Activated CD4-positive, alpha-beta T cell treated with anti-CD3 and anti-CD28 coated beads, Interleukin-2, amount 10 ng/mL, durations not matched to agents 24 days and 14 days (primary cell): ENCODE results near the gene USP7. TPM values are rescaled to one million over a fixed set of nuclear protein-coding genes. Genes with fewer than 3 reads are reported as not detected.
"Not testable (repeated sequence)": the region's sequence is repeated elsewhere in the genome, so short reads cannot be mapped to it uniquely, and the experiment has no call there.

Source experiments
- DNase-seq: peaks from one replicate; pipeline ENCODE4 v3.0.0; 2022
- H3K27ac Mint-ChIP-seq: one replicate; pipeline ENCODE4 v1.8.0; 2022; ENCODE audit warnings: mild to moderate bottlenecking, mixed read lengths
- H3K27me3 Mint-ChIP-seq: one replicate; pipeline ENCODE4 v1.8.0; 2022; ENCODE audit warnings: mixed read lengths
- H3K36me3 Mint-ChIP-seq: one replicate; pipeline ENCODE4 v1.8.0; 2022; ENCODE audit warnings: low read depth, mild to moderate bottlenecking, mixed read lengths
- H3K4me1 Mint-ChIP-seq: one replicate; pipeline ENCODE4 v1.8.0; 2021; ENCODE audit warnings: mixed read lengths
- H3K4me3 Mint-ChIP-seq: one replicate; pipeline ENCODE4 v1.8.0; 2022; ENCODE audit warnings: mild to moderate bottlenecking, moderate library complexity, mixed read lengths
- H3K9me3 Mint-ChIP-seq: one replicate; pipeline ENCODE4 v1.8.0; 2021; ENCODE audit warnings: mixed read lengths
- intact Hi-C: fragments of 100-400 bp; cut with micrococcal nuclease; formaldehyde crosslinking; loops from one replicate; pipeline ENCODE4 v1.15.1; 2023
- total RNA-seq: library from RNA; stranded (reverse); gene quantifications from 2 replicates; pipeline ENCODE4 v1.2.3, GENCODE V29; 2022

Gene USP7
- total RNA-seq, 1 donor from 2014 or later, result 186 TPM

DNA sequence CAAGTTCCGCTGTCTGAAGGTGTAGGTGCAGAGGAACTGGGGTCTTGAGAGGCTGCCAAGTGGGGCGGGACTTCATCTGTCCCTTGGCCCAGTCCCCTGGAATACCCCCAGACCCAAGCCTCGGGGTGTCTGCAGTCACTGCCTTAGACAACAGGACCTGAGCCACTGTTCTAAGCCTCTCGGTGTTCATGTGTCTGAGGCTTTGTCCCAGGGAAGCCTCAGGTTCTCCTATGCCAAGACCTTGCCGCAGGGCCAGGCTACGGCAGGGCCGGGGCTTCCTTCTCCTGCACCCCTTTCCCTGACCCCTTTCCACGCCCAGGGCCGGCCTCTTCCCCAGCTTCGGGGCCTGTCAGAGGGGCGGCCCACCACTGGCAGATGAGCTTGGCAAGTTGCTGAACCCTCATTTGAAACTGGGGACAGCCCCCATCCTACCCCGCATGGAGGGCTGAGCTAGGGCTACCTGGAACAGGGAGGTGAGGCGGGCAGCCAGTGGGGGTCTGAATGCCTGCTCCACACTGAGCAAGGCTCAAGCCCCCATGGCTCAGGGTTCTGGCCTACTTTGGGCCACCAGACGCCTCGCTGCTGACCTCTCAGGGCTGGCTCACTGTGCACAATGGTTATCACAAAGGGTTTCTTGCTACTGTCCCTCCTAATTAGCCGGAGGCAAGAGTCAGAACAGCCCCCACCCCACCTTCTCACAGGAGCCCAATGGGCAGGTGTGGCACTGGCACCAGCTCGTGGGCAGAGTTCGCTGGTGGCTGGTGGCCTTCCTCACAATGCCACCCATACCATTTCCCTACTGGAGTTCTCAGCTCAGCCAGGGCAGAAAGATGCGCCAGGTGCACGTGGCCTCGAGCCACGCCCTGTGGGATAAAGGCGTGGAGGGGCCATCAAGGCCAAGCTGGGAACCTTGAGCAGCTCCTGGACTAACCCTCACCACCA is 74.5 kb downstream of the USP7 start:
- Mint-ChIP-seq H3K9me3 (no peaks in the 10 kb centered on the region), H3K36me3 (peaks cover 48% of the 10 kb centered on the region), H3K4me3 (no peak overlapping the region), H3K27me3 (peaks cover 2% of the 10 kb centered on the region), H3K4me1 (peaks cover 3% of the 10 kb centered on the region), H3K27ac (no peak overlapping the region)
- DNase-seq, result no peak
- intact Hi-C loops, result no loop called here

DNA sequence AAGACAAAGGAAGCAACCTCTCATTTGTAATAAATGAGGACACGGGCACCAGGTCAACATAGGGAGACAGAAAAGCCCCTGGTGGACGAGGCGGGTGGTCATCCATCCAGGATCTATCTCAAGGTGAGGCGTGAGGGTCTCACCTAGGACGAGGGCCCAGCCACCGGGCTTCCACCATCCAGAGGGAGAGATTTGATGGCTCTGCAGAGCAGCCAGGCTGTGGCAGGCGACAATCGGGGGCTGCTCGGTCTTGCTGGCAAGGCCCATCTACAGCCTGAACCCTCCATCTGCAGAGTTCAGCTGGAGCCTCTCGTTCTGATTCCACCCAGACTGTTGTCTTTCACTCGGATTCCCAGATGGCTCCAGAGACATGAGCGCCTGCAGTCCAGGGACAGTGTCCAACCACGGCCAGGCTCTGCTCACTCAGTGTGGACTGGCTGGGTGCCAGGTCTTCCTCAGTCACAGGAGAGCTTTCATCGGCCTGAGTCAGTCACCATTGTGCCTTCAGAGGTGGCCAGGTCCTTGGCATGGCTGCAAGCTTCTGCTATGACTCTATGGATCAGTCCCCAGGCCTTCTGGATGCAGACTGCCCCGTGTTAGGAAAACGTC is 75.7 kb downstream of the USP7 start:
- intact Hi-C loops, result no loop called here
- Mint-ChIP-seq H3K36me3 (peaks cover 36% of the 10 kb centered on the region), H3K4me1 (peaks cover 3% of the 10 kb centered on the region), H3K4me3 (no peak overlapping the region), H3K9me3 (no peaks in the 10 kb centered on the region), H3K27ac (no peak overlapping the region), H3K27me3 (peaks cover 2% of the 10 kb centered on the region)
- no peak for DNase-seq

DNA sequence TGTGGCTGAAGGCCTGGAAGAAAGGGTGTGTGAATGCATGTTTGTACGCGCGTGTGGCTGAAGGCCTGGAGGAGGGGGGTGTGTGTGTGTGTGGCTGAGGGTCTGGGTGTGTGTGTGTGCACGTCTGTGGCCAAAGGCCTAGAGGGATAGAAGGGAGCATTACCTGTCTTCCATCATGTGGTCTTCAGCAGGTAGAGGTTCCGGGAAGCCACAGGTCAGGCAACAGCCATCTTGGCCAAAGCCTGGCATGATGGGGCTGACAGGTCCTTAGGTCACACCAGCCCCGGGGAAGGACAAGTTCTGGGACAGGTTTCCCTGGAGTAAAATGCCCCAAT is 76.3 kb downstream of the USP7 start:
- Mint-ChIP-seq H3K36me3 (peaks cover 30% of the 10 kb centered on the region), H3K27ac (no peak overlapping the region), H3K27me3 (peaks cover 2% of the 10 kb centered on the region), H3K4me3 (no peak overlapping the region), H3K4me1 (peaks cover 3% of the 10 kb centered on the region), H3K9me3 (no peaks in the 10 kb centered on the region)
- intact Hi-C loops, result no loop called here
- no peak for DNase-seq

GRCh38 chr16:8886593-8887430 is 76.9 kb downstream of the USP7 start:
- intact Hi-C loops, result no loop called here
- H3K27ac Mint-ChIP-seq, result no peak overlapping the region
- H3K36me3 Mint-ChIP-seq, result peaks cover 24% of the 10 kb centered on the region
- peaks cover 2% of the 10 kb centered on the region for H3K27me3 Mint-ChIP-seq
- H3K4me1 Mint-ChIP-seq, result peaks cover 3% of the 10 kb centered on the region
- H3K9me3 Mint-ChIP-seq, result no peaks in the 10 kb centered on the region
- no peak for DNase-seq
- no peak overlapping the region for H3K4me3 Mint-ChIP-seq

DNA sequence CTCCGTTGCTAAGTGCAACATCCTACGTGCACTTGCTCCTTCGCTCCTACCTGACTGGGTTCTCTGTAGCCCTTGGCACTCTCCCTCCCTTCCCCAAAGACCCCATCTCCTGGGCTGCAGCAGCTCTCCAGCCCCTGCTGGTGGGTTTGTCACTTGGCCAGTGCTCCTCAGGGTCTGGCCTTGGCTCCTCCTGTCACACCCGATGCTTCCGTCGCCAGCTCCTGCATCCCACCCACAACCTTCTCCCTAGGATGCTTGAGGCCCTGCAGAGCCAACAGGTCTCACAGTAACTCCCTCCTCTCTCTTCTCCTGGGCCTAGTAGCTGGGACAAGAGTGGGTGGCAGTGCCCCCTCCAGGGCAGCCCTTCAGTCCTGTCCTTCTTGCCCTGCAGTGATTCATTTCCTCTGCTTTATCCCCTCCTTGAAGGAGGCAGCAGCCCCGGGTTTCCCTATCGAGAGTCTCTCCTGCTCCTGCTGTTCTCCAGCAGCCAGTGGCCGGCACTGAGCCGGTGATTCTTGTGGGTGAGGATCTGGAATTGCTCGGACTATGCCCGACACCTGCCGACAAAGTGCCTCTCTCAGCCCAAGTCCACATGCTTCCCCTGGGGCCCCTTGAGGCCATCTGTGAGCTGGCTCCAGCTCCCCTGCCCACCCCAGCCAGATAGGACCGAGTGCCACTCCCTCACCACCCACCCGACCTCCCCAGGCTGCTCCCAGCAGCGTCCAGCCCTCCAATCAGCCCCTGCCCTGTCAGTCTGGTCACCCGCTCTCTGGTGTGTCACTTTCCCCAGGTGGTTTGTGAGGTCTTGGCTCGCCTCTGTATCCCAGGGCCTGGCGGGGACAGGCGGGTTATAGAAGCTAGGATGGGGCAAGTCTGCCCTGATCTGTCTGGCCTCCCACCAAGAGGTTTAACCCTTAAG is 77.8 kb downstream of the USP7 start:
- intact Hi-C loops, result no loop called here
- Mint-ChIP-seq H3K4me1 (no peaks in the 10 kb centered on the region), H3K27me3 (peaks cover 2% of the 10 kb centered on the region), H3K4me3 (no peak overlapping the region), H3K9me3 (no peaks in the 10 kb centered on the region), H3K27ac (no peak overlapping the region), H3K36me3 (peaks cover 15% of the 10 kb centered on the region)
- DNase-seq, result no peak

DNA sequence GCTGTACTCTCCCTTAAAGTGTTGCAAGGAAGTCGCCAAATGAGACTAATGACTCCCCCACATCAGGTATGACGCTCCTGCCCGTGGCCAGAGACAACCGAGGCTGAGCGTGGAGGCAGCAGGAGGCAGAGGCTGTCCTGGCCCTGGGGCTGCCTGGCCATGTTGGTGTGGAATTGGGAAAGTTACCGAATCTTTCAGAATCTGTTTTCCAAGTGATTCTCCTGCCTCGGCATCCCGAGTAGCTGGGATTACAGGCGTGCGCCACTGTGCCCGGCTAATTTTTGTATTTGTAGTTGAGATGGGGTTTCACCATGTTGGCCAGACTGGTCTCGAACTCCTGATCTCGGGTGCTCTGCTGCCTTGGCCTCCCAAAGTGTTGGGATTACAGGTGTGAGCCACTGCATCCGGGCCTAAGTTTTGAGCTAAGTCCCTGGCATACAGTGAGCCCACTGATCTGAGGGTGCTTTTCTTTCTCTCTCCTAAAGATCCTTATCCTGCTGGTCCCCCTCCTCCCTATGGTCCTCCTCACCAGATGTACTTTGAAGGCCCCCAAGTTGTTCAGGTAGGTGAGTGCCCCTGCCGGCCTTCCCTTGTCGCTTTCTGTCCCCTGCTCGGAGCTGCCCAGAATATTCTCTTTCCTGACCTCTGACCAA is 80.9 kb downstream of the USP7 start:
- Mint-ChIP-seq H3K4me3 (no peak overlapping the region), H3K9me3 (no peaks in the 10 kb centered on the region), H3K27me3 (peaks cover 2% of the 10 kb centered on the region), H3K4me1 (peaks cover 3% of the 10 kb centered on the region), H3K36me3 (peaks cover 5% of the 10 kb centered on the region), H3K27ac (no peak overlapping the region)
- no peak for DNase-seq
- intact Hi-C loops, result no loop called here

DNA sequence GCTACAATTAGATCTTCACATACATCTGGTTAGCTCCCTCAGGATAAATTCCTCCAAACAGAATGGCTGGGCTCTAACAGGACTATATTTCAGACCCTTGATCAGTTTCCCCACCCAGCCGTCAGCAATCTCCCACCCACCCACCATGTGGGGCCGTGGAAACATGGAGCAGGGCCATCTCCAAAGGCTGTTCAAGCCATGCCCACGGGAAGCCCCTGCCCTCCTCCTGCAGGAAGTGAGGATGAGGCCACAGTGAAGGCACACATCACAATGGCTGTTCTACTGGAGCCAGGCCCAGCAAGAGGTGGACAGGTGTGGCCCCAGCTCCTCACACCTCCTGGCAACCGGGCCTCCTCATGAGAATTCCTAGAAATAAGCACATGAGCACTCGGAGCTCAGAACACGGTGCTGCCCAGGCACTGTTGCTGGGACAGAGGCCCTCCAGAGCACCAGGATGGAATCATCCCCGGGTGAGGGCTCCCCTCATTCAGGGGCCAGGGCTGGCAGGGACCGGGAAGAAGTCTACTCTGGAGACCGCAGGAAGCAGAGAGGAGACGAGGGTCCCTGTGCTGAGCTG is 81.6 kb downstream of the USP7 start, which contains the start of gene LITAFD:
TSS of gene LITAFD (plus strand) at position 311 of the 577 bp plus-strand sequence. CDS start 2,005 bp downstream, outside the sequence.
- no peak within 1 kb of the TSS for H3K4me3 Mint-ChIP-seq
- DNase-seq, result no peak
- H3K9me3 Mint-ChIP-seq, result no peaks in the 10 kb centered on the region
- peaks cover 4% of the 10 kb centered on the region for H3K4me1 Mint-ChIP-seq
- H3K36me3 Mint-ChIP-seq, result peaks cover 2% of the 10 kb centered on the region
- H3K27me3 Mint-ChIP-seq, result peaks cover 2% of the 10 kb centered on the region
- no peak within 1 kb of the TSS for H3K27ac Mint-ChIP-seq
- intact Hi-C loops, result no loop called here

- Mint-ChIP-seq H3K4me3 (no peak overlapping the region), H3K36me3 (no peaks in the 10 kb centered on the region), H3K4me1 (peaks cover 4% of the 10 kb centered on the region), H3K27me3 (peaks cover 2% of the 10 kb centered on the region), H3K27ac (no peak overlapping the region), H3K9me3 (no peaks in the 10 kb centered on the region)
- intact Hi-C loops, result loop anchor here (1.0 to 2.0 kb wide), 4 partner anchors 60 to 314 kb away; no protein-coding TSS in a partner anchor
- no peak for DNase-seq
Measured at GRCh38 chr16:8880839-8881510, 82.7 kb downstream of the USP7 start.

- intact Hi-C loops, result no loop called here
- DNase-seq, result no peak
Measured at GRCh38 chr16:8878523-8878911, 85.2 kb downstream of the USP7 start.

DNA sequence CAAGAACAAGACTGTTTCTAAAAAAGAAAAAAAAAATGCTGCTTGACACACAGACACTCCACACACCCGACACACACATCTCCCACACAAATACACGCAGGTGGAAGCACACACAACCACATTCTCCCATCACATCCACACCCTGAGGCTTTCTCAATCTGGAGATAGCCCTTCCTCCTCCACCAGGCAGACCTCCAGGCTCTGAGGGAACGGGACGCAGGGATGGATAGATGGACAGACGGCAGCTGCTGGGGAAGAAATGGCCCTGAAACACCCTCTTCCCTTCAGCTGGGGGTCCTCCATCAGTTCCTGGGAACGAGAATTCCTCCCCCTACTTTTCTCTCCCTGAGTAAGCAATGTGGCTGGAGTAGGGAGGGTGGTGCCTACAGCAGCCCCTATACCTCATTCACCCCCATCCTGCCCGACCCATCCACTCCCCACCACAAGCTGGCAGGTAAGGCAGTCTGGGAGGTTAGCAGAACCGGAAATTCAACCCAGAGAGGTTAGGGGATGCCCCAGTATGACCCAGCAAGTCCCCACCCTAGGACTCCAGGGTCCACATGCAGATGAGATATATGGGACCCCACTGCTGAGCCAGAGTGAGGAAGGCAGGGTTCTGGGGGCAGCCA is 85.7 kb downstream of the USP7 start:
- Mint-ChIP-seq H3K27me3 (no peaks in the 10 kb centered on the region), H3K27ac (no peak overlapping the region), H3K36me3 (no peaks in the 10 kb centered on the region), H3K9me3 (no peaks in the 10 kb centered on the region), H3K4me1 (peaks cover 9% of the 10 kb centered on the region), H3K4me3 (no peak overlapping the region)
- no peak for DNase-seq
- intact Hi-C loops, result no loop called here

More at GRCh38 chr16:8878523-8878911, 85.2 kb downstream of the USP7 start:
- H3K36me3 Mint-ChIP-seq, result no peaks in the 10 kb centered on the region
- no peaks in the 10 kb centered on the region for H3K27me3 Mint-ChIP-seq
- H3K4me1 Mint-ChIP-seq, result peaks cover 9% of the 10 kb centered on the region
- no peak overlapping the region for H3K27ac Mint-ChIP-seq
- no peaks in the 10 kb centered on the region for H3K9me3 Mint-ChIP-seq
- no peak overlapping the region for H3K4me3 Mint-ChIP-seq

DNA sequence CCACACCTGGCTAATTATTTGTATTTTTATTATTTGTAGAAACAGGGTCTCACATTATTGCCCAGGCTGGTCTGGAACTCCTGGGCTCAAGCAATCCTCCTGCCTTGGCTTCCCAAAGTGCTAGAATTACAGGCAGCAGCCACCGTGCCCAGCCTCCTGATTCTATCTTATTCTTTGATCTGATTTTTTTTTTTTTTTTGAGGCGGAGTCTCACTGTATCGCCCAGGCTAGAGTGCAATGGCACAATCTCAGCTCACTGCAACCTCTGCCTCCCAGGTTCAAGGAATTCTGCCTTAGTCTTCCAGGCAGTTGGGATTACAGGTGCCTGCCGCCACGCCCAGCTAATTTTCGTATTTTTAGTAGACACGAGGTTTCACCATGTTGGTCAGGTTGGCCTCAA is 88.4 kb downstream of the USP7 start:
- peaks cover 18% of the 10 kb centered on the region for H3K4me1 Mint-ChIP-seq
- H3K9me3 Mint-ChIP-seq, H3K36me3 Mint-ChIP-seq, intact Hi-C loops, H3K4me3 Mint-ChIP-seq, H3K27ac Mint-ChIP-seq, H3K27me3 Mint-ChIP-seq, DNase-seq: not testable (repeated sequence)

DNA sequence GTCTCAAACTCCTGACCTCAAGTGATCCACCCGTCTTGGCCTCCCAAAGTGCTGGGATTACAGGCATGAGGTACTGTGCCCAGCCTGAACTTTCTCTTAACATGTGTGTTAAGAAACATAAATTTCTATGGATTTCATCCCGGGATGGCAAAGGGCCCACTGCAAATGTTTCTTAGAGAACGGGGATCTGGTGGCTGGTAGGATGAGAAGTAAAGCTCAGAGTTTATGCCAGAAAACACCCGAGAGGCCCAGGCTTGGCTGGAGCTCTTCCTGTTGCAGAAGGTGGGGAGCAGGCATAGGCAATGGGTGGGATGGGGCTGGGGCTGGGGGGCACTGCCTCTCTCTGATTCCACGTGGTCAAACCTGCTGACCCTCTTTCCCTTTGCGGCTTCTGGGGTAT is 89.3 kb downstream of the USP7 start:
- Mint-ChIP-seq H3K27me3 (no peaks in the 10 kb centered on the region), H3K9me3 (no peaks in the 10 kb centered on the region), H3K36me3 (no peaks in the 10 kb centered on the region), H3K27ac (no peak overlapping the region), H3K4me3 (no peak overlapping the region), H3K4me1 (peaks cover 16% of the 10 kb centered on the region)
- intact Hi-C loops, result no loop called here
- DNase-seq, result no peak
